Testis (tissue), 2 donors: ENCODE measurements around the gene ANKS1B.

ENCODE experiments used
- POLR2A ChIP-seq: fragments of 450-650 bp; IDR thresholded peaks from one replicate; pipeline ENCODE4 v1.6.1; 2017; ENCODE audit warnings: antibody characterized with exemption, mild to moderate bottlenecking, moderate library complexity
- TF ChIP-seq, protein P1 (sequence below), 3 experiments: fragments of 450-650 bp in 2 of 3; fragments of 200-600 bp in 1 of 3; sonication (generic) in 1 of 3; IDR thresholded peaks; one replicate each; pipeline ENCODE4 v1.5.1; 2016 to 2019; ENCODE audit warnings: antibody characterized with exemption in 3 of 3, mild to moderate bottlenecking in 2 of 3, moderate library complexity in 1 of 3

DNA sequence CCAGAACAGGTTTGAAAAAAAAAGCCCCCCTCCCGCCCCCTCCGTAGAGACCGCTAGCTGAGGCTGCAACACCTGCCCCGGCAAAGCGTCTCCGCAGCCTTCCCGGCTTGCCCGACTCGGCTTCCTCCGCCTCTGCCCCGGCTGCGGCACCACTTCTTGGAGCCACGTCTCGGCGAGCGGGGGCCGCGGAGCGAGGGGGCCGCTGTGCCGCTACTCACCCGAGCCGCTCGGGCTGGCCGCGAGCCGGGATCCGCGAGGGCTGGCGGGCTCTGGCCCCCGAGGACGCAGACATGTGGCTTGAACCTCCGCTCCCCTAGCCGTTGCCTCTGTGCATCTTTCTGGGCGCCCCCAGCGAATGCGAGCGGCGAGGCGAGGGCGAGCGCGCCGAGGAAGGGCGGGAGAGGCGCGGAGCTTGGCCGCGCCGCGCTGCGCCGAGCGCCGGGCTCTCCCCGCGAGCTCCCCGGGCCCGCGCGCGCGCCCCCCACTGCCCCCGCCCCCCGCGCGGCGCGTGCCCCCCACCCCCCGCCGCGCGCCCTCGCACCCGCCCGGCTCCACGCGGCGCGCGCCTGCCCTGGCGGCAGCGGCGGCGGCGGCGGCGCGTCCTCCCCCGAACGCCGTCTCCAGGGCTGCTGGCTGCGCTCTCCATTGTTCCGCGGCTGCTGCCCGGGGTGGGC is 1090.2 kb downstream of the ANKS1B start:
- TF ChIP-seq, protein P1, sequence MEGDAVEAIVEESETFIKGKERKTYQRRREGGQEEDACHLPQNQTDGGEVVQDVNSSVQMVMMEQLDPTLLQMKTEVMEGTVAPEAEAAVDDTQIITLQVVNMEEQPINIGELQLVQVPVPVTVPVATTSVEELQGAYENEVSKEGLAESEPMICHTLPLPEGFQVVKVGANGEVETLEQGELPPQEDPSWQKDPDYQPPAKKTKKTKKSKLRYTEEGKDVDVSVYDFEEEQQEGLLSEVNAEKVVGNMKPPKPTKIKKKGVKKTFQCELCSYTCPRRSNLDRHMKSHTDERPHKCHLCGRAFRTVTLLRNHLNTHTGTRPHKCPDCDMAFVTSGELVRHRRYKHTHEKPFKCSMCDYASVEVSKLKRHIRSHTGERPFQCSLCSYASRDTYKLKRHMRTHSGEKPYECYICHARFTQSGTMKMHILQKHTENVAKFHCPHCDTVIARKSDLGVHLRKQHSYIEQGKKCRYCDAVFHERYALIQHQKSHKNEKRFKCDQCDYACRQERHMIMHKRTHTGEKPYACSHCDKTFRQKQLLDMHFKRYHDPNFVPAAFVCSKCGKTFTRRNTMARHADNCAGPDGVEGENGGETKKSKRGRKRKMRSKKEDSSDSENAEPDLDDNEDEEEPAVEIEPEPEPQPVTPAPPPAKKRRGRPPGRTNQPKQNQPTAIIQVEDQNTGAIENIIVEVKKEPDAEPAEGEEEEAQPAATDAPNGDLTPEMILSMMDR (IDR thresholded peaks at IDR 0.05), result no peak
- TF ChIP-seq POLR2A, result no peak
